ENCODE data around the gene TUFT1.

GRCh38 chr1:151536499-151536898 is 3.6 kb upstream of the TUFT1 start:
- TF ChIP-seq, protein P1, sequence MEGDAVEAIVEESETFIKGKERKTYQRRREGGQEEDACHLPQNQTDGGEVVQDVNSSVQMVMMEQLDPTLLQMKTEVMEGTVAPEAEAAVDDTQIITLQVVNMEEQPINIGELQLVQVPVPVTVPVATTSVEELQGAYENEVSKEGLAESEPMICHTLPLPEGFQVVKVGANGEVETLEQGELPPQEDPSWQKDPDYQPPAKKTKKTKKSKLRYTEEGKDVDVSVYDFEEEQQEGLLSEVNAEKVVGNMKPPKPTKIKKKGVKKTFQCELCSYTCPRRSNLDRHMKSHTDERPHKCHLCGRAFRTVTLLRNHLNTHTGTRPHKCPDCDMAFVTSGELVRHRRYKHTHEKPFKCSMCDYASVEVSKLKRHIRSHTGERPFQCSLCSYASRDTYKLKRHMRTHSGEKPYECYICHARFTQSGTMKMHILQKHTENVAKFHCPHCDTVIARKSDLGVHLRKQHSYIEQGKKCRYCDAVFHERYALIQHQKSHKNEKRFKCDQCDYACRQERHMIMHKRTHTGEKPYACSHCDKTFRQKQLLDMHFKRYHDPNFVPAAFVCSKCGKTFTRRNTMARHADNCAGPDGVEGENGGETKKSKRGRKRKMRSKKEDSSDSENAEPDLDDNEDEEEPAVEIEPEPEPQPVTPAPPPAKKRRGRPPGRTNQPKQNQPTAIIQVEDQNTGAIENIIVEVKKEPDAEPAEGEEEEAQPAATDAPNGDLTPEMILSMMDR (IDR thresholded peaks at IDR 0.05) = no peak
- TF ChIP-seq POLR2A (IDR thresholded peaks at IDR 0.05) = no peak
- TF ChIP-seq POLR2AphosphoS5 (IDR thresholded peaks at IDR 0.05; ENCODE audit: insufficient read depth in 1 of 2, low read depth in 1 of 2) = no peak

Measured in vagina (tissue), 2 donors.